Transverse colon (tissue), 4 donors: ENCODE measurements around the gene HOXA4.

Experiments used
- CTCF ChIP-seq, 5 experiments: fragments of 200-600 bp in 3 of 5; fragments of 450-650 bp in 2 of 5; sonication (generic) in 3 of 5; IDR thresholded peaks; 1 replicate in 2 of 5; 2 replicates in 3 of 5; pipeline ENCODE4 v1.5.1; 2016 to 2017; ENCODE audit warnings: antibody characterized with exemption in 5 of 5, inconsistent platforms in 3 of 5, mild to moderate bottlenecking in 2 of 5, moderate library complexity in 1 of 5
- EP300 ChIP-seq: sonication (generic); formaldehyde crosslinking; IDR thresholded peaks from one replicate; pipeline ENCODE4 v1.6.1; 2017; ENCODE audit warnings: antibody characterized with exemption, low read depth
- POLR2A ChIP-seq: fragments of 450-650 bp; IDR thresholded peaks from one replicate; pipeline ENCODE4 v1.6.1; 2016; ENCODE audit warnings: antibody characterized with exemption, mild to moderate bottlenecking, moderate library complexity
- POLR2AphosphoS5 ChIP-seq, 3 donors: sonication (generic); formaldehyde crosslinking; IDR thresholded peaks; one replicate each; pipeline ENCODE4 v1.6.1; 2016; ENCODE audit warnings: antibody characterized with exemption in 3 of 3

GRCh38 chr7:27112955-27113949 is 17.3 kb downstream of the HOXA4 start:
- TF ChIP-seq EP300 (peak; percentile 55), CTCF (IDR thresholded peaks at IDR 0.05) (no peak), POLR2A (peak; percentile 31), POLR2AphosphoS5 (IDR thresholded peaks at IDR 0.05) (peak; percentile 79 to 86 (median 82))
